DND-41 (cell line): ENCODE measurements around the gene RBAK.

Source experiments
- CTCF ChIP-seq: IDR thresholded peaks from 2 replicates; pipeline ENCODE4 v1.5.1; 2012; ENCODE audit warnings: borderline replicate concordance, low read length, moderate library complexity, mild to moderate bottlenecking; ENCODE audit not compliant: poor library complexity, severe bottlenecking; ENCODE audit errors: extremely low read depth
- EZH2 ChIP-seq: IDR thresholded peaks from 3 replicates; pipeline ENCODE4 v1.6.1; 2012; ENCODE audit warnings: borderline replicate concordance, low read depth, mild to moderate bottlenecking, moderate library complexity, low read length, inconsistent platforms; ENCODE audit not compliant: severe bottlenecking

DNA sequence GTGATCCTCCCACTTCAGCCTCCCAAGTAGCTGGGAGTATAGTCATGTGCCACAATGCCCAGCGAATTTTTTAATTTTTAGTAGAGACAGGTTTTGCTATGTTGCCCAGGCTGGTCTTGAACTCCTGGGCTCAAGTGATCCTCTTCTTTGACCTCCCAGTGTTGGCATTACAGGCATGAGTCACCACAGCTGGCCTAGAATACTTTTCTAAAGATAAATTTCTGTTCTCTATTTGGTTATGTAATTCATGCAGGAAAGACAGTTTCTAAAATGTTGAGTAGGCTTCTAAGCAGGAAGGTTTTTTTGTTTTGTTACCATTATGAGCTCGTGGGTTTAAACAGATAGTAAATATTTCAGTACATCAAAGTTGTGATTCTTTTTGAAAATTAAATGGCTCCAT, 5.0 kb downstream of the RBAK start:
- TF ChIP-seq CTCF (no peak), EZH2 (no peak)
